ENCODE data around the gene ZBTB7C.
A peak's percentile ranks its signal among the peaks of the same experiment; 100 is the strongest.

ZBTB7C gene

DNA sequence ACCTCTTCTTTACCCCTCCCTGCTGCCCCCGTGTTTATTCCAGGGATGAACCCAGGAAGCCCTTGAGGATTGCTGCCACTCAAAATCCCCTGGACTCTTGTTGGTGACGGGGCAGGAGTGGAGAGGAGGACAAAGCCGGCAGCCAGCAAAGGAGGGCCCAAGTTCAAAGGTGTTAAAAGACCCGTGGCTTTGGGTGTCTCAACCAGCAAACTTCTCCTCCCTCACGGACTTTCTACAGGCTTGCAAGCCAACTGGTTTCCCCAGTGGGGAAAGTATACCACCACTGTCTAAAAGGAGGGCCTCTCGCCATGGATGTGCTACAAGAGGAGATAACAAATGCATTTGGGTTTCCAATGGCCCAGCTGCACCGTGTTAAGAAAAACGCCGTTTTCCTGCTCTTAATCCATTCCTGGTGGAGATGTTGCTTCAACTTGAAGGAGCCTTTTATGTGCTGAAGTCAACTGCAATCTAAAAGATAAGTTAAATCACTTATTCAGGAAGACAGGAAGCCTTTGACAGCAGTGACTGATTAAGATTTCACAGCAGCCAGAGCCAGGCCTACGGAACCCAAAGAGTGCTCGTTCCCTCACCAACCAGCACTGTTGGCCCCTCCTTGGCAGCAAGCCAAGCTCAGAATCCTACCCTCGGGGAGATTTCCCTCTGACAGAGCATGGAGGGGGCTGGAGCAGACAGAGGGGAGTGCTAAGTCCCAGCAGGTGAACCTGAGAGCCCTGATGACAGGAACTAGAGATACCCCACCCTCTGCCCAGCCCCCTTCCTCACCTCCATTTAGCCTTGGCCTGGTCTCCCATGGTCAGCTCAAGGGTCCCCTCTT is 57.8 kb downstream of the ZBTB7C start:
- no peak for DNase-seq

DNA sequence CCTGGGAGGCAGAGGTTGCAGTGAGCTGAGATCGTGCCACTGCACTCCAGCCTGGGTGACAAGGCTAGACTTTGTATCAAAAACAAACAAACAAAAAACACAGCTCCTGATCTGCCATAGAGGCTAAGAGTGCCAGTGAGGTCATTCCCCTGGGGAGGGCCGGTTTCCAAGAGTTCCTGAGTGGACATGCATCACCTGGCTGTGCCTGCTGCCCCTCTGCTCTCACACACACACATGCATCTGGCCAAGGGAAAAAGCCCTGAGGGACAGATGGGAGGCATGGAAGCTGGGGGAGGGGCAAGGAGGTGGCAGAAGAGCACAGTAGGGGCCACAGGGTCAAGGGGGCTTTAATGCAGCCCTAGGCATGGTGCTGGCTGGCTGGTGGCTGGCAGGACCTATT is 60.4 kb downstream of the ZBTB7C start:
- DNase-seq = peak; percentile 15

DNA sequence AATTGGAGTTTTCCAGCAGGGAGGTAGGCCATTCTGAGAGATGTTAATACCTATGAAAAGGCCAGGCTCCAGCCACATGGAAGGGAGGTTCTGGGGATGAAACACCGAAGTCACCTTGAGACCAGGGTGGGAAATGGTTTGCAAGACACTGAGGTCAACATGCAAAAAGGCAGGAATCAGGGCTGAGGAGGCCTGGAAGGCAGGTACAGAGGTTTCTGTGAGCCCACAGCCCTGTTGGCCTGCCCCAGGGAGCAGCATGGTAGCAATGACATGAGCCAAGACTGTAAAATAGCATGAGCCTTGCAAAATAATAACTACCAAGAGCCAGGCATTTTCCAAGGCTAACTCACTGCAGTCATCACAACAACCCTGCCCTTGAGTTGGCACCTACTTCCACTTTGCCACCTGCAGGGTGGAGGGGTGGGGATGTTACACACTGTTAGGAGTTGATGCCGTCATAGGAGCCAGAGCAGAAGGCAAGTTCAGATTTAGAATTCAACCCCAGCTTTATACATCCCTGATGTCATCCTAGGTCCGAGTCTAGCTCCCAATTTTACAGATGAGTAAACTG is 61.3 kb downstream of the ZBTB7C start:
- DNase-seq = no peak

DNA sequence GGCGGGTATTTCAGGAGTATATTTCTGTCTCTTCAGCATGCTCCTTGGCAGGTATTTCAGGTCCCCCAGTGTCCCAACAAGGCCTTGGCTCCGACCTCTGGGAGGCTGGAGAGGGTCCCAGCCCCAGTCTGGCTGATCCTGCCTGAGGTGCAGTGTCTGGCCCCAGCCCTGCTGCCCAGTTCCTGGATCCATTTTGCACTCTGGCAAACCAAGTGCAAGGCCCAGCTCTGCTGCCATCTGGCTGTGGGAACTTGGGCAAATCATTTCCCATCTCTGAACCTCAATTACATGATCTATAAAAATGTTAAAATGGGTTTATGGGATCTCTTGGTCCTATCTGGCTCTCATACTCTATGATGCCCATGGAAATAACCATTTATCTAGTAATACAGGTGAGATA is 63.6 kb downstream of the ZBTB7C start:
- no peak for DNase-seq

DNA sequence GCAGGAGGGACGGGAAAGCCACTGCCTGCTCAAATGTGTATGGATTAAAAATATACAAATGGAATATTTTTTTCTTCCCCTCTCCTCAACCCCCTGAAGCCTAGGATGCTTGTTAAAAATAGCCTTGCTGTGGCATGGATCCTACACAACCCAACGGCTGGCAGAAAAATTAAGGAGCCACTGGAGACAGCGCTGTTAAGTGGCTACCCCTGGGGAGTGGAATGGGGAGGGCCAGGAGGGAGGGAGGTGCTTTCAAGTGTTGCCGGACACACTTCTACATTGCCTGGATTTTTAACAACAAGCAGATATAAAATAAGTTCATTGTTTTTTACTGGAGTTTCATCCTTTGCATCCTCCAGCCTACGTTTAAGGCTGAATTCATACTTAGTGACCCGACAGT is 66.6 kb downstream of the ZBTB7C start:
- peak; percentile 42 for DNase-seq

DNA sequence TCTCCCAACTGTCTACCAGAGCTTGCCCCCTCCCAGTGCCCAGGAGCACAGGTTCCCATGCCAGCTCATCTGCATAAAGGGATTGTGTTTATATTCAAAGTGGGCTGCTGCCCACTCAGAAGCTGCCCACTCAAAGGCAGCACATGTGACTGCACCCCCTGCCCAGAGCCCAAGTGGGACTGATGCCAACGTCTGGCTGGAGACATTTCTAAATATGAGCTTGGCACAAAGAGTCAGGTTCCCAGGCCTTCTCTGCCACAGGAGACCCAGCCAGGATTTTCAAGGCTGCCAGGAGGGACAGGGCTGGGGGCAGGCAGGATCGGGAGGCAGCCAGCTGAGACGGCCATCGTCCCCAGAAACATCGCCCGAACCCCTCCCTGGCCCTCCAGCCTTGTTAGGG is 67.1 kb downstream of the ZBTB7C start:
- no peak for DNase-seq

DNA sequence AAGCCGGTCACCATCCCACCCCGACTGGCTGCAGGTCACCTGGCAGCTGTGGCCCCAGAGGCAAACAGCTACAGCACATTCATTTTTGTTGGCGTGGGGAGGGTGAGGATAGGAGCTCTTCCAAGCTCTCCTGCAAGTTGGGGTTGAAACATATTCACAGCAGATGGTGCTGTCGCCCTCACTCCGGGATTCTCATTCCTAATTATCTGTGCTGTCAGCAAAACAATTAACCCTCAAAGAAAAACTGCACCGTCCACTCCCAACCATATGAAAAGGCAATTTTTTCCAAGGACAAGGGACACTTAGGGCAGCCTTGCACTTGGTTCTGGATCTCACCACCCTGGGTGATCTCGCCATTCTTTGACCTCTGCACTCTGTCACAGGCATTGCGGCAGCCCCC is 68.6 kb downstream of the ZBTB7C start:
- no peak for DNase-seq

DNA sequence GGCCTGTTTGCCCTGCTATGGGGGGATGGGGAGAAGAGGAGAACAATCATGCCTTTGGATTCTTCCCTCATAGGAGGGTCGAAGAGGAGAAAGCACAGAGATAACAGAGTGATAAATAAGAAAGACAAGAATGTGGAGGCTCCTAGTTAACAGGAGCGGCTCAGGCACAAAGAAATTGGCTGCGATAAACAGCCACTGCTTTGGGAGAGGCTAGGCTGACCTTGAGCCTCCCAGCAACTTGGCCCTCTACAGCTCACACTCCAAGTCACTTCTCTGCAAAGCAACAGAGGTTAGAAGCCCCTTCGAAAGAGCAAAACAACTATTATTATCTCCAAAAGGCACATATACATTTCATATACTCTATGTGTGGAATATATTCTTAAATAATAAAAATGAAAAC is 69.5 kb downstream of the ZBTB7C start:
- DNase-seq = no peak

DNA sequence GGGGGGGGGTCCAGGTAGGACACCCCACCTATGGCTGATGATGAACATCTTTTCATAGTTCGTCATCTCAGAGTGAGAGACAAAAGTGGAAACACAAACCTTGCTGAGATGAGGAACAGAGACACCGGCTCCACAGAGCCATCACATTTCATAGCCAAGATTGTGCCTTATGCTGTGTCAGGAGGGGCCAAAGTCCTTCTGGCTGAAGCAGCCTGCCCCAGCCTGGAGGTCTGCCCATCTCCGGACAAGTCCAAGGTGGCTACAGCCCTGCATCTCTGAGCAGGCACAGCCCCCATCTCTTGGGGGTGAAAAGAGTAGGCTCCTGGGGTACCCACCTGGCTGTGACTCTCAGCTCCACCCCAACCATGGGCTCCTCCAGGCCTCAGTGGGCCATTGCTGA is 70.3 kb downstream of the ZBTB7C start:
- DNase-seq = no peak

DNA sequence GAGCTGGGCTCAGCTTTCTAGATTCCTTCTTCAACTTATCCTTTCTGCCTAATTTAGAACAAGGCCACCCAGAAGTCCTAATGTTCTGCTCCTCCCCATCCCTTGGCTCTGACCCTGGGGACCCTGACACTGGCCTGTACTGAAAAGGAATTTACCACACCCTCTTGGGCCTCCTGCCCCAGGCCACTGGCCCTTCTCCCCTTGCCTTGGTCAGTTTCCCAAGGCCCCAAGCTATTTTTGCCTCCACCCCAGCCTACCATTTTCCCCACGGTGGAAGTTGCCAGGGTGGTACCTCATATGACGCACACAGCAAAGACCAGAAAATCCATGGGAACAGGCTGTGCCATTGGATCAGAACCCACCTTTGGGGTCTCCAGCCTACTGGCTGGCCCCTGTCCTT is 72.1 kb downstream of the ZBTB7C start:
- no peak for DNase-seq

DNA sequence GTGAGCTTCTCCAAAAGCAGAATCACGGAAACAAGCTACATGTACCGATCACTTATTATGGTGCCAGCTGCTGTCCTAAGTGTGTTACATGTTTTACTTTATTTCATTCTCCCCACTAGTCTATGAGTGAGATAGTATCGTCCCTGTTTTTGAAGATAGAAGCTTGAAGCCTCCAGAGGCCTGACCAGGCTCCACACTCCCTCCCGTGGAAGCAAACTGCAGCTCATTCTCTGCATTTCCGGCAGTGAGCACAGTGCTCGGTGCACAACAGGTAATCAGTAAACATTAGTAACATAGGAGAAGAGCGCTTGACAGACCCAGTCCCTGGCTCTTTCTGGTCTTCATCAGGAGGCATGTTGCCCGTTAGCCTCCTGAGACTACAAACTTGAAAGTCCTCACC is 72.9 kb downstream of the ZBTB7C start:
- peak; percentile 73 for DNase-seq

DNA sequence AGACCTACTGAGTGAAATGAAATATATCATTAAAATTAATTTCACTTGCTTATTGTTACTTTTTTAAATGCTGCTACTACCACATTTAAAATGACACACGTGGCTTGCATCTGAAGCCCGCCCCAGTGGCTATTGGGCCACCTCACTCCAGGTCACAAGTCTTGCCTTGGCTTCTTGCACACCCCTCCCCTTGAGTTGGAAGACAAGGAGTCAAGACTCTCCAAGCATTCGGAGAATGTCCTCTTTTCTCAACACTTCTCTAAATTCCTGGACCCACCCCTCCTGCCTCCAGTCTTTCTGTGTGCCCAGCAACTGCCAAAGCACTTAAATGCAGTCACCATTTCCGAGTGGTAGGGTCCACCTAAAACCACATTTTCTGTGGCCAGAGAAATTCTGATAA is 73.4 kb downstream of the ZBTB7C start:
- no peak for DNase-seq

DNA sequence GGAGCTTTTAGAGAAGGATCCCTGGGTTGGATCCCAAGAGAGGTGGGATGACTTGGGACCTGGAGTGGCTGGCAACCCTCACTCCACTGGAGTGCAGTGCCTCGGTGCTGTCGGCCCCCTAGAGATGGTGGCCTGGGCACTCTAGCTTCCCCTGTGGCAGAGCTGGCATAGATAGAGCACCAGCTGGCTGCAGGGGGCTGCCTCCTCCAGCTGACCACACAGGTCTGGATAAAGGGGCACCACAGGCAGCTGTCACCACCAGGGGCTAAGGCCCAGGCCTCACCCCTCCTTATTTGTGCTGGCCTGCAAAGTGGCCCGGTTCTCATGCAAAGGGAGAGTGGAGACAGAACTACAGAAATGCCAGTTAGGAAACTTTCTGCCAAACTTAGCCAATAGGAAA is 74.3 kb downstream of the ZBTB7C start:
- no peak for DNase-seq

DNA sequence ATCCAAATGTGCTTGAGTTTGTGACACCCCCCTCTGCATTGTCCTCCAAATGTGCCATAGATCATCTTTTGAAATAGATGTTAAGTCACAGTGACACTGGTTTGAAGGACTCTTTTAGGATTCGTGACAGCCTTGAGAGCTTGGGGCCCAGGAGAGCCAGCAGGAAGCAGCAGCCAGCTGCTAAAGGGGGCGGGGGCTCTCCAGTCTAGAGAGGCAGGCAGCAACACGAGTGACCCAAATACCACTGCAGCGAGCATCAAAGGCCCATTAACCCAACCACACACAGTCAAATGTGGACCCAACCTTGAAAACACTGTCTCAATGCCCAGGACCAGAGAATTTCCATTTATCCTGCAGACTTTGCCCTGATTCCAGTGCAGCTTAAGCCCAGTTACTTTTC is 75.6 kb downstream of the ZBTB7C start:
- peak; percentile 83 for DNase-seq

DNA sequence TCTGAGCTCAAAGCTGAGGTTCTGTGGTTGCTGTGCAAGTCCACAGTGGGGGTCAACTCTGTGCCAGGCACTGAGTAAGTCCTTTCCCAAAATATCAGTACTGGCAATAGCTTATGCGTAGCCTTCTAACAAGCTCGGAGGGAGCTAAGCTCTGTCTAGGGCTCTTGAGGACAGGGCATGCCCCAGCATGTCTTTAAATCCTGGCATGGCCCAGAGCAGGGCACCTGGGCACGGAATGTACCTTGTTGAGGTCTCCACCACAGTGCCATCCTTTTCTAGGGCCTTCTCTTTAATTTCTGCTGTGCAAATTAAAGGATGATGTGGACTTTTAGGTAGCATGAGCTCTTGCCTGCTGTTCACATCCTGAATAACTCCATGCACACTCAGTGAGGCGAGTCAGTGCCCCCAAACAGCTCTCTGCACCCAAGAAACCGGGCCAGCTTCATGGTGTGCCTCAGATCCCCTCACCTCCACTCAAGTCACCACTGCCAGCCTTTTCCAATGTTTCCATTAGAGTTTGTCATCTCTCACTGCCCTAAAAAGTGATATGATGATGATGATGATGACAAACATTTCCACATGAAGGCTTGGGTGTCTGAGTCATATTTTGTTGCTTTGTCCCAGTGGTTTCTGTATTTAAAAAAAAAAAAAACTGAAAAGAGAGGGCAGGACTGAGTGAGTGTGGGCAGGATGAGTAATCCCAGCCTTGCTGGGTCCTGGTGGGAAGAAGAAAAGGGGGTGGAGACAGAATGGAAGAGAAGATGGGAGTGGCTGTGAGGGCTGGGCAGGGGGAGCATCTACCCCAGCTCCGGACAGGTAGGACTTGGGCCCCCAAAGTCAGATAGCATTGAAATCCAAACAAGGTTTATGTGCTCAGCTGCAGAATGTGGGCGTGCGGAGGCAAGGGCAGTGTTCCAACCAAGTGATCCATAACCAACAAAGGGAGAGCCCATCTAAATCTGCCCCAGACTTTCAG is 78.9 kb downstream of the ZBTB7C start:
- peak; percentile 78 for DNase-seq

DNA sequence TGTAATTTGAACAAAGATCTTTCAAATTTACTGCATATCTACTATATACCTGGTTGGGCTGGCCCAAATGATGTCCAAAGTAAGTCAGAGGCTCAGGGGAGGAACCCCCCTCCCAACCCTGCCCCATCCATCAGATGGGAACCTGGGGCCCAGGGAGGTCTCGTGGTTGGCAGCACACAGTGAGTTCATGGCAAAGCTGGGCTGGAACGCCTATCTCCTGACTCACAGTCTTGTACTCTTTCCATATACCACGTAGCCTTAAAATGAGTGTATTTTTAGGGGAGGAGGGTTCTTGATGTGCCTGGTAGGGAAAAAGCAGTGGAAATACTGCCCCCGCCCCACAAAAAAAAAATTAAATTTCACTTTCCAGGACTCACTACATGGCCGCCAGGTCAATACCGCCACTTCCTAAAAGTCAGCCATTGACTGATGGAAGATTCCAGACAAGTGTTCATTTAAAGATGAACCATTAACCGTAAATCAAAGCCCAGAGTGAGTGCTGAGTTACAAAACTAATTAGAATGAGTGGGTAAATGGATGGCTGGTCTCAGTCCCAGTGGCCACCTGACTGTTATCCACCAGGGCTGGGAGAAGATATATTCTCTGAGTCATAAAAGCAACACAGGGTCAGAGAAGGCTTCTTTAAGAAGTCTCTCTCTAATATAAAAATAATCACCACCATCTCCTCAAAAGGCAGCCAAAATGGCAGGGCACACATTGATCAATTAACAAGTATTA is 80.5 kb downstream of the ZBTB7C start:
- DNase-seq = no peak

DNA sequence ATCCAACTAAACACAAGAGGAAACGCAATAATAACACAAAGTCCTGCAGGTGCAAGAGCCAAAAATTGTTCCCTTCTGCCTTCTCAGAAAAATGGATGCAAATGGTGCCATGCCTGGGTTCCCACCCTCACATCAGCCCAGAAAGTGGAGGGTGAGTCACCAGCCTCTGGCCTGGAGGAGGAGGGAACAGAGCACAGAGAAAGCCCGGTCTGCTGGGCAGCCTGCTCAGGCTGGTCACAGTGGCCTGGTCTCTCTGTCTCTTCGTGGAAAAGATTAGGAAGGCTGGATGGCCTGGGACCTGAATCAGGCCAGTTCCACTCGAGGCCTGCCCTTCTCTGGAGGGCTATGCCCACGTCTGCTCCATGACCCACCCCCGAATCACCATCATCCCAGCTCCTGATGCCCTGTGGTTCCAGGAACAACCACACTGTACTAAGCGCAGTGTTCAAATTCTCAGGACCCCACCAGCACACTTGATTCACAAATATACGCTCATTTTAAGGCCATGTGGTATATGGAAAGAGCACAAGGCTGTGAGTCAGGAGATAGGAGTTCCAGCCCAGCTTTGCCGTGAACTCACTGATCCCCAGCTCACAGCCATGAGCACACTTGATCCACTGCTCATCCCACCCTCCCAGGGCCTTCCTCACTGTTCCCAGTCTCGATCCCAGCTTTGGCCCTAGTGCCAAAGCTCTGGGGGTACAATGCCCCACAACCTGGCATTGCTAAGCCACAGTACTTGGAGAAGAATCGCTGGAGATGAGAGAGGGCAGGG is 82.1 kb downstream of the ZBTB7C start:
- DNase-seq = no peak

DNA sequence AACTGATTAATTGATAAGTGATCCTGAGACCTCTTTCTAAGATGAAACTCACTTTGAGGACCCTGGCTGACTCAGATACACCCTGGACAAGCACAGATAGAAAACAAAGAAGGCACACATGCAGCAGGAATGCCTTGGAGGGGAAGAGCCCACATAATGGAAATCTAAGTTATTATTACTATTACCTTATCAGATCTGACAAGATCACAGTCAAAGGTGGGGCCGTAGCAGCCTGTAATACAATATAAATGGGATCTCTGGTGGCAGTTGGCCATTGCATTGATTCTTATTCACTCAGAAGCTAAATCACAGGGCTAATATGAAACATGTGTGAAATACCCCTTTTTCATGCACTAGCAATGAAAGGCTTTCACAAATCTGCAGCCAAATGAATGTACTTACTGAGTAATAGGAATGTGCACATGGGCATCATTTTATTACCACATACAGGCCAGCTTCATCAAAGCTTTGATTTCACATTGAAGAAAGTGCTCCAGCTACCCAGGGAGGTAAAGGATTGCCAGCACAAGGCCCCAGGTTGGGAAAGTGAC is 84.0 kb downstream of the ZBTB7C start:
- no peak for DNase-seq

DNA sequence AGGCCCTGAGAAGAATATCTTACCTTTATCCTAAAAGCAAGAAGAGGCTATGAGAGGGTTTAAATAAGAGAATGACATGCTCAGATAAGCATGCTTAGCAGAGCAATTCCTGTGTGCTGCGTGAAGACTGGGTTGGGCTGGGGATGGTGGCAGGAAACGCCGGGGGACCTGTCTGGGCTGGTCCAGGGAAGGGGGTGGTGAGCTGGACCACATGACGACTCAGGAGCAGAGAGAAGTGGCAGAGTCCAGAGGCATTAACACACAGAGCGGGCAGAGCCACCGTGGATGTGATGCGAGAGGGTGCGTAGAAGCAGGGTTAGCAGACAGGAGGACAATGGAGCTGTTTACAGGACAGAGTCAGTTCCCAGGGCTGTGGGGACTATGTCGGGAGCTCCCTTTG is 84.5 kb downstream of the ZBTB7C start:
- DNase-seq = peak; percentile 50

DNA sequence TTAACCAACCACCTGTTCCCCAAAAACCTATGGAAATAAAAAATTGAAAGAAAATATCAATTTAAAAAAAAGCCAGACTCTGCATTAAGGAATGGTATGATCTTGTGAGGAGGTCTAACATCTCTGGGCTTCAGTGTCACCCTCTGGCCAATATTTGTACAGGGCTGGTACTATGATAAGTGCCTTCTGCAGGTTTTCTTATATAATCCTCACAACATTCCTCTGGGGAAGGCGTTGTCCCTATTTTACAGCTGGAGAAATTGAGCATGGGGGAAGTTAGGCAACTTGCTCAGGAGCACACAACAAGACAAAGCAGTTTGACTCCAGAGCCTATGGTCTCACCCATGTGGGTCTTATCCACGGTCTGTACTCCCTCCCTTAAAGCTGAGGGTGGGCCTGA is 86.0 kb downstream of the ZBTB7C start:
- DNase-seq = no peak

DNA sequence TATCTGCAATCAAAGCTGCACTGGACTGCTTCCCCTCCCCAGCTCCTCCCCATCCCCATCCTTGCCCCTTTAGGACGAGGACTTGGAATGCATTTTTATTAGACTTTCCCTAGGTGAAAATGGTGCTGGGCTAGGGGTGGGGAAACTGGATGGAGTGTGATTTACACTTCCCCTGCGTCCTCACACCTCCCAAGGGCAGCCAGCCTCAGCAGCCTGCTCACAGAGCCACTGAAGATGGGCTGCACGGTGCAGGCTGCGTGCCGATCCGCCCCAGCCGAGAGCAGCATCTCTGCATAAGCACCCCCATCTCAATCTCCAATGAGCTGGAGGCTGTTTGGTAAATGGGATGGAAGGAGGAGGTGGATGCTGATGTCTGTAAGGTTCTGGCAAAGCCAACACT is 87.6 kb downstream of the ZBTB7C start:
- DNase-seq = no peak

DNA sequence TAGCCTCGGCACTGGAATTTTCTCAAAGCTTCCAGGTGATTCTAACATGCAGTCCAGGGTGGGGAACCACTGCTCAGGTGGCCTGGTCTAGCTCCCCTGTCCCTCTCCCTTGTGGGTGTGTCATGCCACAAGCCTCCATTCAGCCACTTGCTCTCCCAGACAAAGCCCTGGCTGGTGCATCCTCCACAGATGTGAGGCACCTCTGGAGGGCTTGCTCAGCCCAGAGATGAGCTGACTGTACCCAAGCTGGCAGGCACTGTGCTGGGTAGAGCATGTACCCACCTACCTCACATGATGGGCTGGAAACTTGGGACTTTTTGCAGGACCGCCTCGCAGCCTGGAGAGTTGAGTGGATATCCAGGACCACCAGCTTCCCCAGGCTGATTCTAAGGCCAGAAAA is 88.1 kb downstream of the ZBTB7C start:
- DNase-seq = no peak
